NCI-H82 treated with DMSO at 0.1 percent for 48 hours (cell line): ENCODE results near the gene MAP1S.
A peak's percentile ranks its signal among the peaks of the same experiment; 100 is the strongest.

ENCODE experiments used
- DNase-seq: peaks from one replicate; lab custom pipeline; 2025; ENCODE audit not compliant: unreplicated experiment; lab: John Stamatoyannopoulos, UW

Gene MAP1S

DNA sequence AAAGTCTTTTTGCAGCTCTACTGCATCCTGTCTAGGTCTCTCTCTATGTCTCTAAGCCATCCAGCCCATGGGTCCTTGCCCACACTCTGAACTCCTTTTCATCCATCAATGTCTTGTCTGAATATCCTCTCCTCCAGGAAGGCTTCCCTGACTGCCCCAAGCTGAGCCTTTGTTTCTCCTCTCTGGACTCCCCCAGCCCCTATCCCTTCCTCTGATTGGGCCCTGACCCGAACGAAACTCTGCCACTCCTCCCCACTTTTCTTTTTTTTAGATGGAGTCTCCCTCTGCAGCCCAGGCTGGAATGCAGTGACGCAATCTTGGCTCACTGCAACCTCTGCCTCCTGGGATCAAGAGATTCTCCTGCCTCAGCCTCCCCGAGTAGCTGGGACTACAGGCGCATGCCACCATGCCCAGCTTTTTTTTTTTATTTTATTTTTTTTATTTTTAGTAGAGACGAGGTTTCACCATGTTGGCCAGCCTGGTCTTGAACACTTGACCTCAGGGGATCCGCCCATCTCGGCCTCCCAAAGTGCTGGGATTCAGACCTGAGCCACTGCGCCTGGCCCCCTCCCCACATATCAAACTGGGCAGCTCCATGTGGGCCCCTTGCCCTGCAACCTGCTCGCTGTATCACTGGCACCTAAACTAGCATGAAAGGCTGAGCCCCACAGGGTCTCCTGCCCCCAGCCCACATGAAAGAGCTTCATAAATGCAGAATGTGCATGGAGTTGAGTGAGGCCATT lies 30.3 kb upstream of the MAP1S start:
- no peak for DNase-seq

DNA sequence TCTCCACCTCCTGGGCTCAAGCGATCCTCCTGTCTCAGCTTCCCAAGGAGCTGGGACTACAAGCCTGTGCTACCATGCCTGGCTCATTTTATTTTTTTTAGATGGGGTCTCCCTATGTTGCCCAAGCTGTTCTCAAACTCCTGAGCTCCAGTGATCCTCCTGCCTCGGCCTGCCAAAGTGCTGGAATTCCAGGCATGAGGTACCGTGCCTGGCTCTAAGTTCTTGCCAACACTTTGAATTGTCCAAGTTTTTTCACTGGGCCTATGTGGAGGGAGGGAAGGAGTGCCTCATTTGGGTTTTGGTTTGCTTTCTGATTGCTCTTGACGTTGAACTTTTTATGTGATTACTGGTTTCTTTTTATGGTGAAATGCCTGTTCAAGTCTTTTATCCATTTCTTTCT lies 26.7 kb upstream of the MAP1S start:
- no peak for DNase-seq

DNA sequence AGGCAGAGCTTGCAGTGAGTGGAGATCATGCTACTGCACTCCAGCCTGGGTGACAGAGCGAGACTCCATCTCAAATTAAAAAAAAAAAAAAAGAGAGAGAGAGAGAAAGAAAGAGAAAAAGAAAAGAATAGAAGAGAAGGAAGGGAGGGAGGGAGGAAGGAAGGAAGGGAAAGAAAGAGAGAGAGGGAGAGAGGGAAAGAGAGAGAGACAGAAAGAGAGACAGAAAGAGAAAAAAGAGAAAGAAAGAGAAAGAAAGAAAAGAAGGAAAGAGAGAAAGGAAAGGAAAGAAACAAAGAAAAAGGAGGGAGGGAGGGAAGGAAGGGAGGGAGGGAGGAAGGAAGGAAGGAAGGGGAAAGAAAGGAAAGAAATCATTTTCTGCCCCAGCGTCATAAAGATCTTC lies 24.1 kb upstream of the MAP1S start:
- no peak for DNase-seq

DNA sequence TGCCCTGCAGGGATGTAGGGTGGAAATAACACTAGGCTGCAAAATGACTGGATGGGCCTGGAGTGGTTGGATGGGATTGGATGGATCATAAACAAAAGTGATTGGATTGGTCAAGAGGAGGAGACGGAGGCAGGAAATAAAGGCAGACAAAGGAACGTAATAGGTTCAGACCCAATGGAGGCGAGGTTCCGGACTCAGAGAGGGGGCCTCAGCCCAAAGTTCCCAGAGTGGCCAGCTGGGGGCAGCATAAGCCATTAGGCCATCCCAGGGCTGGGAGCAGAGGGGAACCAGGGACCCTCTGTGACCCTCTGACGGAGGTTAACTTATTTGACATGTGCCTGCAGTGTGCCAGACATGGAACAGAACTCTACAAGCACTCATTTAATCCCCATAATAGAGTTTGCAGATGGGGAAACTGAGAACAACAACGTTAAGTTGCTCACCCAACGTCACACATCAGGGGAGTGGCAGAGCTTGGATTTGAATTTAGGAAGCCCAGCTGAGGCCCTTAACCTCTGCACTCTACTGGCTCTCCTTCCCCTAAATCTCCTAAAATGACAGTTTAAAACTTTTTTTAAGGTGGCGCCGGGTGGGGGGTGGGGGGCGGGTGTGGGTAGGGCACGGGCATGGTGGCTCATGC lies 15.3 kb upstream of the MAP1S start:
- DNase-seq: peak; percentile 63

DNA sequence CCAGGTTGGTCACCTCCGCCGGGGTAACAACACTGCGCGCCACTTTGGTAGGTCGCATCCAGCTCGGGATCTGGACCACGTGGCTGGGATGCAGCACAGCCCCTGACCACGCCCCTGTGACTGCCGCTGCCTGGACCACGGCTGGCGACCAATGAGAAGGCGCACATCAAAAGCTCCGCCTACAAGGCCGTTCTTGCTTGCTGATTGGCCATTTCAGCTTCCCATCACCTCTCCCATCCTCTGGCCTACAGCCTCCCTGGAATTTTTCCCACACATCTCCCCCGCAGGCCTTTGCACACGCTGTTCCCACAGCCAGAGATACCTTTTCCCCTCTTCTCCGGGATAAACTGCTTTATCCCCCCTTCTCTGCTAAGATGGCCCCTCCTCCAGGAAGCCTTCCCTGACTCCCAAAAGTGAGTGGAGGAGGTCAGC lies 12.5 kb upstream of the MAP1S start:
- DNase-seq: peak; percentile 74

DNA sequence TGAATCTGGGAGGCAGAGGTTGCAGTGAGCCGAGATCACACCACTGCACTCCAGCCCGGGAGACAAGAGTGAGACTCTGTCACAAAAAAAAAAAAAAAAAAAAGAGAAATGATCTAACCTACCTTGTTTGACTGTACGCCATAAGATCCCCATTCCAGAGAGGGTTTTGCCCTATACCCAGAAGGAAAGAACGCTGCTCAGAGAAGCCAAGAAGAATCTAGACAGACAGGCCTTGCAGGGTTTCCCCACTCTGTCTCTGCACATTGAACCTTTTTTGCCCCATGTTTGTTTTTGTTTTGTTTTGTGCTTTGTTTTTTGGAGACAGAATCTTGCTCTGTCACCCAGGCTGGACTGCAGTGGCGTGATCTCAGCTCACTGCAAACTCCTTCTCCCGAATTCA lies 7.4 kb upstream of the MAP1S start:
- DNase-seq: no peak

DNA sequence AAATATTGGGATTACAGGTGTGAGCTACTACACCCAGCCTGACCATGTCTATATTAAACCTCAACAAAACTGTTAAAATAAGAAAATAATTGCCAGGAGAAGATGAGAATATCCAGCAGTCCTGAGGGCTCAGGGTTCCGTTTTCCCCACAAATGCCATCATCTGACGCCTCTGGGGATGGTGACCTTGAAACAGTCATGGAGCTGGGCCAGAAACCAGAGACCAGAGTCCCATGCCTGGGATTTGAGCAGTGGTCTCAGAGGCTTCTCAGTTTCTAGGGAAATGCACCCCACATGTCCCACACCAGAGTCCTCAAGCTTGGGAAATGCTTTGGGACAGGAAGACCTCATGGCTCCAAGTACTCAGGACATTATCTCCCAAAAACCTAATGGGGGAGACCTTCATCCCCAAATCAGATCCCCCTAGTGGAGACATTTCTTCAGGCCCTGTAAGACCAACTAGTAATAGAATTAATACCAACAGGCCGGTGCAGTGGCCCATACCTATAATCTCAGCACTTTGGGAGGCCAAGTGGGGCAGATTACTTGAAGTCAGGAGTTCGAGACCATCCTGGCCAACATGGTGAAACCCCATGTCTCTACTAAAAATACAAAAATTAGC lies 2.9 kb upstream of the MAP1S start:
- DNase-seq: no peak

DNA sequence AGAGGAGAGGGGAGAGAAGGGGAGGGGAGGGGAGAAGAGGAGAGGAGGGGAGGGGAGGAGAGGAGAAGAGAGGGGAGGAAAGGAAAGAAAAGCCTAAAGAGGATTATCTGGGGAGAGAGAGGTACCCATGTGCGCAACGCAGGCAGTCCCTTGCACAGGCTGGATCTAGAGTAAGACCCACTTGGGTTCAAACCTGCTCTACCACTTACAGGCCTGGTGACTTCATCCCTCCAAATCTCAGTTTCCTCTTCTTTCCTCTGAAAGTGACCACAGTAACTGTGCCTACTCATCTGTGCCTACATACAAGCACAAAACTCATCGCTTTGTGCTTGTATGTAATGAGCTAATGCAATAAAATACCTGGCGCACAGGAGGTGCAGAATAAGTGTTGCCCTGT lies 732 bp upstream of the MAP1S start:
- peak; percentile 80 for DNase-seq

DNA sequence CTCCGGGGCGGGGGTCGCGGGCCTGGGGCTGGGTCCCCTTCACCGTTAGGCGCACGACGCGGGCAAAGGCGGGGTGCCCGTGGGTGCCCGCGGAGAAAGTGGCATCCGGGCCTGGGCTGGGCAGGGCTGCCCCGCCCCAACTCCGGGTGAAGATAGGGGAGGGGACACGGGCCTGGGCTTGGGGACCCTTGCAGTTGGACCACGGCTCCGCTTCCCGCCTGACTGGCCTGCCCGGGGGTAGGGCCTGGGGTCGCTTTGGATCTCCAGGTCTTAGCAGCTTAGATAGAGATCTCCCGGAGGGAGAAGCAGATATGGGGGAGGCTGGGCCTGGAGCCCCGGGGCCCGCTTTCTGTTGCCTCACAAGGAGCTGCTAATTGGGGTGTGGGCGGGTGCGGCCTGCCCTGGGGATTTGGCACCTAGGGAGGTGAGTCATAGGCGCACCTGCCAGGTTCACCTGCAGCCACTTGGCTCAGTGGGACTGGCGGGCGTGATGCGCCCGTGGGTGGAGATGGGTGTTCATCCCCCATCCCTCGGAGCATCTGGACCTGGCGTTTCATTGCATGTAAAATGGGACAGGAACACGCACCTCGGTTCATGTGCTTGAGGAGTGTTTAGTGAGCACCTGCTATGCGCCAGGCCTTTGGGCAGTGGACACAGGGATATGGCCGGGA lies 585 bp downstream of the MAP1S start:
- no peak for DNase-seq

DNA sequence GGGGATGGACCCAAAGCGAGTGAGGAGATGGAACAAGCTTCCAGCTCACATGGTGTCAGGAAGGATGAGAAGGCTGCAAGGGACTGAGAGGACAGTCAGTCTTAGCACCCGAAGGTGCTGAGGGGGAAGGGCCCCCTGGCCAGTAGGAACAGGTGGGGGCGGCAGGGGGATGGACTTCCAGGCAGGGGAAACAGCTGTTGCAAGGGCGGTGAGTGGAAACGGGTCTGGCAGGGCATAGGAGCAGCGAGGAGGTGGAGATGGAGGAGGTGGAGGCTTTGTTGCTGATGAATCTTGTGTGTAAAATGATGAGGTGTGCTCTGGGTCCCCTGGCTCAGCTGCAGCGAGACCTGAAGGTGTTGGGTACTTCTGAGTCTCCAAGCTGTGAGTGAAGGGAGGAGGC lies 1.2 kb downstream of the MAP1S start:
- no peak for DNase-seq

DNA sequence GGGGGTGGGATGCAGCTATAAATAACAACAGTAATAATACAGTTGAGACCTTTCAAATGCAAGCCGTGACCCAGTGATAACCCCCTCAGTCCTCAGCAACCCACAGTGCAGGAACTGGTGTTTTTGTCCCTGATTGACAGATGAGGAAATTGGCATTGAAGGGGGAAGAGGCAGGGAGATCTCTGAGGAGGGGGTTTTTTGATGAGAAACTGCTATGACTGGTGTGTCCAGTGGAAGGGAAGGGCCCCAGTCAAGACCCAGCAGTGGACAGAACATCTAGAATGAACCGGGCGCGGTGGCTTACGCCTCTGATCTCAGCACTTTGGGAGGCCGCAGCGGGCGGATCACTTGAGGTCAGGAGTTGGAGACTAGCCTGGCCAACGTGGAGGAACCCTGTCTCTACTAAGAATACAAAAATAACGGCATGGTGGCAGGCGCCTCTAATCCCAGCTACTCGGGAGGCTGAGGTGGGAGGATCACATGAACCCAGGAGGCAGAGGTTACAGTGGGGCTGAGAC lies 1.9 kb downstream of the MAP1S start:
- DNase-seq: no peak

DNA sequence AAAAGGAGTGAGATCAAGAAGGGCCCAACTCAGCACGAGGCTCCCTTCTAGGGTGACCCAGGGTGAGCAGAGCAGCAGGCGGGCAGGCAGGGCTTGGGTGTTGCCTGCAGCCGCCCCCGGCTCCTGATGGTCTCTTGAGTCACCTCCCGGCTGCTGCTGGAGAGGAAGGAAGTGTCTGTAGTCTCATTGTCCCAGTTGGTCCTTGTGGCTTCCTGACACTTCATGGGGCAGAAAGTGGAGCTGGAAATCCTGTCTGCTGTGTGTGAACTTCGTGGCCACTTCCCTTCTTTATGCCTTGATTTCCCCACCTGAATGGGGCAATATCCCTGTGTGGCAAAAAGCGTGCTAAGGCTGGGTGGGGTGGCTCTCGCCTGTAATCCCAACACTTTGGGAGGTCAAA lies 2.5 kb downstream of the MAP1S start:
- DNase-seq: no peak

DNA sequence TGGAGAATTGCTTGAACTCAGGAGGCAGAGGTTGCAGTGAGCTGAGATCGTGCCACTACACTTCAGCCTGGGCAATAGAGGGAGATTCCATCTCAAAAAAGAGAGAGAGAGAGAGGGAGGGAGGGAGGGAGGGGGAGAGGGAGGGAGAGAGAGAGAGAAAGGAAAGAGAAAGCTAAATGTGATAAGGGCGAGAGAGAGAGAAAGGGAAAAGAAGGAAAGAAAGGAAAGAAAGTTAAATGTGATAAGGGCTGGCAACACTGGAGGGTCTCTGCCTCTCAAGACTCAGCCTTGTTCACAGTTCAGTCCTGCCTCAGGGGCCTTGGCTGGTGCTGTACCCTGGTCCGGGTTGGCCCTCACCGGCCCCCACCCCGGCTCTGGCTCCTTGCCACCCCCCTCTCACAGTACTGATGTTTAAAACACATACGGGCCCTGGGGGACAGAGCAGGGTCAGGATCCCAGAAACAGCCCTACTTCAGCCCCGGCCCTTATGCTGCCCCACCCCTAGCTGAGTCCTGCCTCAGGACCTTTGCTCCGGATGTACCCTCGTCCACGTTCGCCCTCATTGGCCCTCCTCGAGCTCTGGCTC lies 3.5 kb downstream of the MAP1S start:
- DNase-seq: no peak

DNA sequence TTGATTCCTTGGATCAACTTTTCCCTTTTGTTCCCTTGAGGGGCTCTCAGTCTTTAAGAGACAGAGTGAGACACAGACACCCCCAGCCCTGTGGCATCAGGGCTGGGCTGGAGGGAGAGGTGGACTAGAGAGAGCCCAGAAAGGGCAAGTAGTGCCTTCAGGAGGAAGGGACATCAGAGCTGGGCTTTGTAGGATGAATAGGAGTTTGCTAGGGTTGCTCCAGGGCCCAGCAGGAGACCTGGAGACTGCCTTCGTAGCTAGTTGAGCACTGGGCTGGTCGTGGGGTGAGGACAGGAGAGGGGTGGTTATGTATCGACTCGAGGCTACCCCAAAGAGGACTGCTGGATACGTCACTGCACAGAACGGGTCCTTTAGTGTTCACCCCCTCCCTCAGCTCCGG lies 5.4 kb downstream of the MAP1S start:
- DNase-seq: no peak

DNA sequence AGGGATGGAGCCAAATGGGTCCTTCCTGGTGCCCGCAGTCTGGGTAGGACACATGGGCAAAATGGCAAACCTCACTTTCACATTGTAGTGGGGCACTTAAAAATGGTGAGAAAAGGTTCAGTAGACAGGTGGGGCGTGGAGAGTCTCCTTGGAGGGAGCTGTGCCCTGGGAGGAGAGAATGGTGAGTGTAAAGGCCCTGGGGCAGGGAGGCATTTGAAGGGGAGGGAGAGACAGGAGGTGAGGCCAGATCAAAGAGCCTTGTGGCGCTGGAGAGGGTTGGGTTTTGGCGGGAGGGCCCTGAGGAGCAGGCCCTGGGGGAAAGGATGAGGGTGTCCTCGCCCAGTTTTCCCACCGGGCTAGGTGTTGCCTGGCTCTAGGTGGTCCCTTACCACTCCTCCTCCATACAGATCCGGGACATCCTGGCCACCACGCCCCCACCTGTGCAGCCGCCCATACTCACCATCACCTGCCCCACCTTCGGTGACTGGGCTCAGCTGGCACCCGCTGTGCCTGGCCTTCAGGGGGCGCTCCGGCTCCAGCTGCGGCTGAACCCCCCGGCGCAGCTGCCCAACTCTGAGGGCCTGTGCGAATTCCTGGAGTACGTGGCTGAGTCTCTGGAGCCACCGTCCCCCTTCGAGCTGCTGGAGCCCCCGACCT lies 6.3 kb downstream of the MAP1S start:
- DNase-seq: no peak

DNA sequence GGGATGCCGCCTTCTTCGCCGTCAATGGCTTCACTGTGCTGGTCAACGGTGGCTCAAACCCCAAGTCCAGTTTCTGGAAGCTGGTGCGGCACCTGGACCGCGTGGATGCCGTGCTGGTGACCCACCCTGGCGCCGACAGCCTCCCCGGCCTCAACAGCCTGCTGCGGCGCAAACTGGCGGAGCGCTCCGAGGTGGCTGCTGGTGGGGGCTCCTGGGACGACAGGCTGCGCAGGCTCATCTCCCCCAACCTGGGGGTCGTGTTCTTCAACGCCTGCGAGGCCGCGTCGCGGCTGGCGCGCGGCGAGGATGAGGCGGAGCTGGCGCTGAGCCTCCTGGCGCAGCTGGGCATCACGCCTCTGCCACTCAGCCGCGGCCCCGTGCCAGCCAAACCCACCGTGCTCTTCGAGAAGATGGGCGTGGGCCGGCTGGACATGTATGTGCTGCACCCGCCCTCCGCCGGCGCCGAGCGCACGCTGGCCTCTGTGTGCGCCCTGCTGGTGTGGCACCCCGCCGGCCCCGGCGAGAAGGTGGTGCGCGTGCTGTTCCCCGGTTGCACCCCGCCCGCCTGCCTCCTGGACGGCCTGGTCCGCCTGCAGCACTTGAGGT lies 7.0 kb downstream of the MAP1S start:
- DNase-seq: no peak

DNA sequence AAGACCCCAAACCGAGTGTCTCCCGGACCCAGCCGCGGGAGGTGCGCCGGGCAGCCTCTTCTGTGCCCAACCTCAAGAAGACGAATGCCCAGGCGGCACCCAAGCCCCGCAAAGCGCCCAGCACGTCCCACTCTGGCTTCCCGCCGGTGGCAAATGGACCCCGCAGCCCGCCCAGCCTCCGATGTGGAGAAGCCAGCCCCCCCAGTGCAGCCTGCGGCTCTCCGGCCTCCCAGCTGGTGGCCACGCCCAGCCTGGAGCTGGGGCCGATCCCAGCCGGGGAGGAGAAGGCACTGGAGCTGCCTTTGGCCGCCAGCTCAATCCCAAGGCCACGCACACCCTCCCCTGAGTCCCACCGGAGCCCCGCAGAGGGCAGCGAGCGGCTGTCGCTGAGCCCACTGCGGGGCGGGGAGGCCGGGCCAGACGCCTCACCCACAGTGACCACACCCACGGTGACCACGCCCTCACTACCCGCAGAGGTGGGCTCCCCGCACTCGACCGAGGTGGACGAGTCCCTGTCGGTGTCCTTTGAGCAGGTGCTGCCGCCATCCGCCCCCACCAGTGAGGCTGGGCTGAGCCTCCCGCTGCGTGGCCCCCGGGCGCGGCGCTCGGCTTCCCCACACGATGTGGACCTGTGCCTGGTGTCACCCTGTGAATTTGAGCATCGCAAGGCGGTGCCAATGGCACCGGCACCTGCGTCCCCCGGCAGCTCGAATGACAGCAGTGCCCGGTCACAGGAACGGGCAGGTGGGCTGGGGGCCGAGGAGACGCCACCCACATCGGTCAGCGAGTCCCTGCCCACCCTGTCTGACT lies 7.9 kb downstream of the MAP1S start:
- no peak for DNase-seq

DNA sequence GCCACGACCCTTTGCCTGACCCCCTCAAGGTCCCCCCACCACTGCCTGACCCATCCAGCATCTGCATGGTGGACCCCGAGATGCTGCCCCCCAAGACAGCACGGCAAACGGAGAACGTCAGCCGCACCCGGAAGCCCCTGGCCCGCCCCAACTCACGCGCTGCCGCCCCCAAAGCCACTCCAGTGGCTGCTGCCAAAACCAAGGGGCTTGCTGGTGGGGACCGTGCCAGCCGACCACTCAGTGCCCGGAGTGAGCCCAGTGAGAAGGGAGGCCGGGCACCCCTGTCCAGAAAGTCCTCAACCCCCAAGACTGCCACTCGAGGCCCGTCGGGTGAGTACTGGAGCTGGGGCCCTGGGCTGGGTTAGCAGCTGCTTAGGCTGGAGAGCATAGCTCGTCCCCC lies 8.6 kb downstream of the MAP1S start:
- no peak for DNase-seq

DNA sequence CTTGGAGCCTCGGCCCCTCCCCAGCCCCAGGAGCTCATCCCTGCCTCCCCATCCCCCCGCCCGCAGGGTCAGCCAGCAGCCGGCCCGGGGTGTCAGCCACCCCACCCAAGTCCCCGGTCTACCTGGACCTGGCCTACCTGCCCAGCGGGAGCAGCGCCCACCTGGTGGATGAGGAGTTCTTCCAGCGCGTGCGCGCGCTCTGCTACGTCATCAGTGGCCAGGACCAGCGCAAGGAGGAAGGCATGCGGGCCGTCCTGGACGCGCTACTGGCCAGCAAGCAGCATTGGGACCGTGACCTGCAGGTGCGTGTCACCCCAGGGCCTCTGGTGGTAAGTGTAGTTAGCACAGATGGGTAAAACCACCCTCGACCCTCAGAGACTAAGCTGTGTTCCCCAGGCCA lies 13.8 kb downstream of the MAP1S start:
- DNase-seq: no peak

DNA sequence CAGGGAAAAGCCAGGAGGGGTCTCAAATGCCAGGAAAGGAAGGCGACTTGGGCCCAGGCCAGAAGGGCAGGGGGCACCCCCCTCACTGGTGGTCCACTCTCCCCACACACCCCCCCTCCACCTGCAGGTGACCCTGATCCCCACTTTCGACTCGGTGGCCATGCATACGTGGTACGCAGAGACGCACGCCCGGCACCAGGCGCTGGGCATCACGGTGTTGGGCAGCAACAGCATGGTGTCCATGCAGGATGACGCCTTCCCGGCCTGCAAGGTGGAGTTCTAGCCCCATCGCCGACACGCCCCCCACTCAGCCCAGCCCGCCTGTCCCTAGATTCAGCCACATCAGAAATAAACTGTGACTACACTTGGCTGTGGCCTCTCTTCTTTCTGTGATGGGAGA lies 14.9 kb downstream of the MAP1S start:
- DNase-seq: no peak
